ENCODE results near the gene ADK. TPM values are rescaled to one million over a fixed set of nuclear protein-coding genes. Genes with fewer than 3 reads are reported as not detected.

ADK gene
- total and polyA plus RNA-seq, 2 donors (not counting 3 experiments of a cell fraction or from before 2014, with no cell fraction given), result 11.7 to 46.5 TPM

DNA sequence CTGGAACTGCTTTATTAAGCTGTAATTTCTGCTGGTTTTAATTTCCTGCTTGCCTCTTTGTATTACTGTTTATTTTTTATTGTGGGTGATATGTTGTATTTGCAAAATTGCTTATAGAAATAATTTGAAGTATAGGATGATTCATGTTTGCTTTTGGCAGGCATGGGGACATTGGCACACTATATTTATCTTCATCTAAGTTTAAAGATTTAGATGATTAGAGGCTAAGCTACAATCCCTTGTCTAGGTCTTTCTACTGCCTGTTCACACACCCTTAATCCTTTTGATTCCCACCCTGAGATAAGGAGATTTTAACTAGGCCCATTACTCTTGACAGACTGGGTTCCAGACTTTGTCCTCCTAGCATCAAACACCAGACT, 492.6 kb downstream of the ADK start:
- TF ChIP-seq MYC (IDR thresholded peaks at IDR 0.05; ENCODE audit: low read depth, low read length), result no peak
- TF ChIP-seq POLR2AphosphoS5 (IDR thresholded peaks at IDR 0.05; ENCODE audit: insufficient read depth, low read depth, low read length), result no peak
- TF ChIP-seq GATA2 (IDR thresholded peaks at IDR 0.05; ENCODE audit: insufficient read depth, insufficient read length, low read depth, low read length), result no peak
- no peak for TF ChIP-seq JUN (IDR thresholded peaks at IDR 0.05; ENCODE audit: borderline replicate concordance, insufficient read depth, insufficient read length, low read depth)
- TF ChIP-seq, protein P1, sequence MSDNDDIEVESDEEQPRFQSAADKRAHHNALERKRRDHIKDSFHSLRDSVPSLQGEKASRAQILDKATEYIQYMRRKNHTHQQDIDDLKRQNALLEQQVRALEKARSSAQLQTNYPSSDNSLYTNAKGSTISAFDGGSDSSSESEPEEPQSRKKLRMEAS (IDR thresholded peaks at IDR 0.05; ENCODE audit: insufficient read depth, insufficient read length), result no peak
- TF ChIP-seq FOS (IDR thresholded peaks at IDR 0.05; ENCODE audit: borderline replicate concordance, insufficient read depth, low read length), result no peak
- Histone ChIP-seq H3K4me1 (ENCODE audit: control insufficient read depth, extremely low read depth, insufficient read depth, low read length) (no peaks in the 10 kb centered on the region), H3K9ac (replicated peaks; ENCODE audit: extremely low read depth, insufficient read depth, low read length) (no peak overlapping the region), H3K36me3 (ENCODE audit: control insufficient read depth in 2 of 2, extremely low read depth in 1 of 2, insufficient read depth in 2 of 2, low read length in 2 of 2) (no peaks in the 10 kb centered on the region), H3K79me2 (ENCODE audit: control insufficient read depth, insufficient read depth, low read length) (no peaks in the 10 kb centered on the region), H3K9me1 (replicated peaks; ENCODE audit: control insufficient read depth, extremely low read depth, insufficient read depth, low read length) (no peaks in the 10 kb centered on the region), H3K4me2 (ENCODE audit: insufficient read depth, low read length) (no peak overlapping the region), H3K27me3 (ENCODE audit: control insufficient read depth in 2 of 2, insufficient read depth in 2 of 2, low read length in 2 of 2) (no peaks in the 10 kb centered on the region), H3K4me3 (replicated peaks in 1 of 3; ENCODE audit: insufficient read depth in 1 of 3, low read depth in 1 of 3, low read length in 3 of 3) (no peak overlapping the region), H3K9me3 (replicated peaks; ENCODE audit: control insufficient read depth, insufficient read depth, low read length) (no peaks in the 10 kb centered on the region), H3K27ac (ENCODE audit: insufficient read depth, low read depth, low read length) (no peak overlapping the region), H4K20me1 (replicated peaks; ENCODE audit: control insufficient read depth, extremely low read depth, insufficient read depth, low read length) (no peaks in the 10 kb centered on the region), H2AFZ (ENCODE audit: low read depth, low read length) (no peak overlapping the region)
- ChIA-PET POLR2A (no interaction called here), CTCF (interaction anchor here (1.6 kb wide), 1 partner anchor 19 kb away, joined by 5 read pairs; no protein-coding TSS in a partner anchor)
- intact Hi-C loops (cut with micrococcal nuclease), result no loop called here
- DNase-seq (ENCODE audit: low read depth, low spot score) (no peak), FAIRE-seq (no peak)
- BruUV-seq (replicated peaks), result no TSS peak
- dilution Hi-C loops (cut with MboI; ENCODE audit: extremely low pct_ligation_motif_present, low sequenced_read_pairs), result no loop called here

DNA sequence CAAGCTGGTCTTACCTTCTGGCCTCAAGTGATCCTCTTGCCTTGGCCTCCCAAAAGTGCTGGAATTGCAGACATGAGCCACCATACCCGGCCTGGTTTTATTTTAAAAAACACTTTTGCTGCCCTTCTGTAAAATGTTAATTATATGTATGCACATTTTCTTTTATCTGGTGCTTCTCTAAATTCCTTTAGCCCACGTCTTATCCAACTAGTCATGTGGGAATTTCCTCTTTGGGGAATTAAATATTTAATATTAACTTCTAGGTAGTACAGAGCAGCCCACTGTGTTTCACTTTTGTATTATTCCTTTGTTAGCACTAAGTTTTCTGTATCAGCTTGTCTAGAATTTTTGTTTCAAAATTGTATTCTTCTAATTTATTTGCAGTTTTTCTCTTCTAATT, 493.7 kb downstream of the ADK start:
- ChIA-PET POLR2A (no interaction called here), CTCF (interaction anchor here (1.0 to 1.6 kb wide), 2 partner anchors 13 to 18 kb away, joined by 4 to 5 read pairs; no protein-coding TSS in a partner anchor)
- Histone ChIP-seq H3K4me1 (ENCODE audit: control insufficient read depth, extremely low read depth, insufficient read depth, low read length) (no peaks in the 10 kb centered on the region), H4K20me1 (replicated peaks; ENCODE audit: control insufficient read depth, extremely low read depth, insufficient read depth, low read length) (no peaks in the 10 kb centered on the region), H3K9me1 (replicated peaks; ENCODE audit: control insufficient read depth, extremely low read depth, insufficient read depth, low read length) (no peaks in the 10 kb centered on the region), H2AFZ (ENCODE audit: low read depth, low read length) (no peak overlapping the region), H3K9ac (replicated peaks; ENCODE audit: extremely low read depth, insufficient read depth, low read length) (no peak overlapping the region), H3K27ac (ENCODE audit: insufficient read depth, low read depth, low read length) (no peak overlapping the region), H3K9me3 (replicated peaks; ENCODE audit: control insufficient read depth, insufficient read depth, low read length) (no peaks in the 10 kb centered on the region), H3K4me2 (ENCODE audit: insufficient read depth, low read length) (no peak overlapping the region), H3K36me3 (ENCODE audit: control insufficient read depth in 2 of 2, extremely low read depth in 1 of 2, insufficient read depth in 2 of 2, low read length in 2 of 2) (no peaks in the 10 kb centered on the region), H3K4me3 (replicated peaks in 1 of 3; ENCODE audit: insufficient read depth in 1 of 3, low read depth in 1 of 3, low read length in 3 of 3) (no peak overlapping the region), H3K79me2 (ENCODE audit: control insufficient read depth, insufficient read depth, low read length) (no peaks in the 10 kb centered on the region), H3K27me3 (ENCODE audit: control insufficient read depth in 2 of 2, insufficient read depth in 2 of 2, low read length in 2 of 2) (no peaks in the 10 kb centered on the region)
- intact Hi-C loops (cut with micrococcal nuclease) (no loop called here), dilution Hi-C loops (cut with MboI; ENCODE audit: extremely low pct_ligation_motif_present, low sequenced_read_pairs) (no loop called here)
- DNase-seq (ENCODE audit: low read depth, low spot score), result no peak
- TF ChIP-seq JUN (IDR thresholded peaks at IDR 0.05; ENCODE audit: borderline replicate concordance, insufficient read depth, insufficient read length, low read depth), result no peak
- TF ChIP-seq POLR2AphosphoS5 (IDR thresholded peaks at IDR 0.05; ENCODE audit: insufficient read depth, low read depth, low read length), result no peak
- no peak for TF ChIP-seq GATA2 (IDR thresholded peaks at IDR 0.05; ENCODE audit: insufficient read depth, insufficient read length, low read depth, low read length)
- TF ChIP-seq EZH2 (IDR thresholded peaks at IDR 0.05; ENCODE audit: borderline replicate concordance, low read depth, low read length, severe bottlenecking), result no peak
- TF ChIP-seq, protein P1 (IDR thresholded peaks at IDR 0.05; ENCODE audit: insufficient read depth, insufficient read length), result no peak
- no peak for TF ChIP-seq MYC (IDR thresholded peaks at IDR 0.05; ENCODE audit: low read depth, low read length)
- TF ChIP-seq, protein P2, sequence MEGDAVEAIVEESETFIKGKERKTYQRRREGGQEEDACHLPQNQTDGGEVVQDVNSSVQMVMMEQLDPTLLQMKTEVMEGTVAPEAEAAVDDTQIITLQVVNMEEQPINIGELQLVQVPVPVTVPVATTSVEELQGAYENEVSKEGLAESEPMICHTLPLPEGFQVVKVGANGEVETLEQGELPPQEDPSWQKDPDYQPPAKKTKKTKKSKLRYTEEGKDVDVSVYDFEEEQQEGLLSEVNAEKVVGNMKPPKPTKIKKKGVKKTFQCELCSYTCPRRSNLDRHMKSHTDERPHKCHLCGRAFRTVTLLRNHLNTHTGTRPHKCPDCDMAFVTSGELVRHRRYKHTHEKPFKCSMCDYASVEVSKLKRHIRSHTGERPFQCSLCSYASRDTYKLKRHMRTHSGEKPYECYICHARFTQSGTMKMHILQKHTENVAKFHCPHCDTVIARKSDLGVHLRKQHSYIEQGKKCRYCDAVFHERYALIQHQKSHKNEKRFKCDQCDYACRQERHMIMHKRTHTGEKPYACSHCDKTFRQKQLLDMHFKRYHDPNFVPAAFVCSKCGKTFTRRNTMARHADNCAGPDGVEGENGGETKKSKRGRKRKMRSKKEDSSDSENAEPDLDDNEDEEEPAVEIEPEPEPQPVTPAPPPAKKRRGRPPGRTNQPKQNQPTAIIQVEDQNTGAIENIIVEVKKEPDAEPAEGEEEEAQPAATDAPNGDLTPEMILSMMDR (IDR thresholded peaks at IDR 0.05; ENCODE audit: extremely low read depth in 1 of 2, insufficient read depth in 1 of 2, low read depth in 1 of 2, low read length in 2 of 2), result no peak
- no peak for TF ChIP-seq POLR2A (IDR thresholded peaks at IDR 0.05; ENCODE audit: low read depth, low read length)
- no peak for TF ChIP-seq FOS (IDR thresholded peaks at IDR 0.05; ENCODE audit: borderline replicate concordance, insufficient read depth, low read length)
- no TSS peak for BruUV-seq (replicated peaks)
- no peak for FAIRE-seq

All from endothelial cell of umbilical vein (primary cell).